Measurements from ENCODE around the gene EYS.

EYS gene

GRCh38 chr6:64831680-64832079 lies 875.3 kb downstream of the EYS start:
- peak; percentile 11 for DNase-seq (ENCODE audit: low read depth)

GRCh38 chr6:64817525-64817924 lies 889.5 kb downstream of the EYS start:
- no peak for DNase-seq (ENCODE audit: low read depth)

- peak; percentile 68 for DNase-seq (ENCODE audit: low read depth)
Measured at GRCh38 chr6:64815718-64816117, 891.3 kb downstream of the EYS start.

GRCh38 chr6:64812138-64812537 lies 894.9 kb downstream of the EYS start:
- no peak for DNase-seq (ENCODE audit: low read depth)

- DNase-seq (ENCODE audit: low read depth): peak; percentile 12
Measured at GRCh38 chr6:64811119-64811518, 895.9 kb downstream of the EYS start.

GRCh38 chr6:64807785-64808184 lies 899.2 kb downstream of the EYS start:
- no peak for DNase-seq (ENCODE audit: low read depth)

GRCh38 chr6:64803470-64804166 lies 903.4 kb downstream of the EYS start:
- DNase-seq (ENCODE audit: low read depth): no peak

- no peak for DNase-seq (ENCODE audit: low read depth)
Measured at GRCh38 chr6:64792534-64792933, 914.5 kb downstream of the EYS start.

- no peak for DNase-seq (ENCODE audit: low read depth)
Measured at GRCh38 chr6:64789476-64789875, 917.5 kb downstream of the EYS start.

- no peak for DNase-seq (ENCODE audit: low read depth)
Measured at GRCh38 chr6:64786736-64787135, 920.3 kb downstream of the EYS start.

GRCh38 chr6:64782877-64783276 lies 924.1 kb downstream of the EYS start:
- DNase-seq (ENCODE audit: low read depth): no peak

- DNase-seq (ENCODE audit: low read depth): peak; percentile 89
Measured at GRCh38 chr6:64777941-64778785, 928.9 kb downstream of the EYS start.

GRCh38 chr6:64776359-64776758 lies 930.7 kb downstream of the EYS start:
- DNase-seq (ENCODE audit: low read depth): no peak

GRCh38 chr6:64774881-64775280 lies 932.1 kb downstream of the EYS start:
- DNase-seq (ENCODE audit: low read depth): no peak

- no peak for DNase-seq (ENCODE audit: low read depth)
Measured at GRCh38 chr6:64750910-64751309, 956.1 kb downstream of the EYS start.

GRCh38 chr6:64737418-64737817 lies 969.6 kb downstream of the EYS start:
- DNase-seq (ENCODE audit: low read depth): peak; percentile 32

- peak; percentile 70 for DNase-seq (ENCODE audit: low read depth)
Measured at GRCh38 chr6:64736421-64736950, 970.5 kb downstream of the EYS start.

GRCh38 chr6:64733433-64733832 lies 973.6 kb downstream of the EYS start:
- no peak for DNase-seq (ENCODE audit: low read depth)

- peak; percentile 45 for DNase-seq (ENCODE audit: low read depth)
Measured at GRCh38 chr6:64732888-64733287, 974.1 kb downstream of the EYS start.

GRCh38 chr6:64729522-64729921 lies 977.5 kb downstream of the EYS start:
- no peak for DNase-seq (ENCODE audit: low read depth)

GRCh38 chr6:64727075-64727474 lies 980.0 kb downstream of the EYS start:
- no peak for DNase-seq (ENCODE audit: low read depth)

- no peak for DNase-seq (ENCODE audit: low read depth)
Measured at GRCh38 chr6:64724091-64724490, 982.9 kb downstream of the EYS start.
